HepG2 (cell line): ENCODE measurements around the gene PLCB4. TPM values are rescaled to one million over a fixed set of nuclear protein-coding genes. Genes with fewer than 3 reads are reported as not detected.

Source experiments
- ATAC-seq: fragments of 200-7000 bp; cut with Tn5 transposase; 3 replicates; pipeline ENCODE4 v1.9.1; 2020; ENCODE audit warnings: mild to moderate bottlenecking, moderate library complexity
- BruUV-seq: library from RNA; stranded (reverse); fragments of 400-500 nt; replicated peaks from 2 replicates; lab custom pipeline; 2021; lab: Mats Ljungman, UMichigan
- CTCF ChIA-PET: fragments of 300-600 bp; formaldehyde crosslinking; extraction: SDS; loops from one replicate; lab custom pipeline; 2021; ENCODE audit warnings: low total read pairs, inconsistent platforms, low intra/inter-chr PET ratio; lab: Yijun Ruan, JAX
- POLR2A ChIA-PET: fragments of 350-600 bp; sonication (Branson Sonifier 250); formaldehyde crosslinking; loops from one replicate; lab custom pipeline; 2020; ENCODE audit warnings: antibody characterized with exemption, inconsistent platforms; lab: Yijun Ruan, JAX
- DNase-seq: peaks from one replicate; pipeline ENCODE4 v3.0.0-alpha.2; 2015; ENCODE audit warnings: low spot score
- FAIRE-seq: peaks from 3 replicates; lab custom pipeline; 2011; peaks lifted over from hg19 to GRCh38; lab: Jason Lieb, UNC
- H2AFZ ChIP-seq: one replicate; pipeline ENCODE4 v1.6.1; 2011; ENCODE audit warnings: low read length, inconsistent platforms
- H3K27ac ChIP-seq: fragments of 300-600 bp; 3 replicates; pipeline ENCODE4 v1.8.0; 2011; ENCODE audit warnings: mixed run types, mild to moderate bottlenecking, mixed read lengths, low read length, inconsistent platforms; ENCODE audit not compliant: insufficient read depth; ENCODE audit errors: extremely low read length
- H3K27me3 ChIP-seq, 2 experiments: fragments of 200-600 bp in 1 of 2; 2 replicates in 1 of 2; 3 replicates in 1 of 2; pipeline versions ENCODE4 v1.6.0 to v1.8.0; 2011; ENCODE audit warnings: low read length in 2 of 2, mild to moderate bottlenecking in 2 of 2, moderate library complexity in 2 of 2, inconsistent platforms in 1 of 2; ENCODE audit not compliant: insufficient read depth in 2 of 2, control insufficient read depth in 1 of 2
- H3K36me3 ChIP-seq, 2 experiments: fragments of 200-600 bp in 1 of 2; replicated peaks in 1 of 2; 2 replicates in 1 of 2; 3 replicates in 1 of 2; pipeline versions ENCODE4 v1.5.1 to v1.8.0; 2011; ENCODE audit warnings: low read length in 2 of 2, inconsistent platforms in 1 of 2; ENCODE audit not compliant: insufficient read depth in 2 of 2, control insufficient read depth in 1 of 2
- H3K4me1 ChIP-seq: 2 replicates; pipeline ENCODE4 v1.5.1; 2012; ENCODE audit warnings: low read length, inconsistent platforms; ENCODE audit not compliant: insufficient read depth
- H3K4me2 ChIP-seq: 2 replicates; pipeline ENCODE4 v1.6.0; 2011; ENCODE audit warnings: low read depth, low read length, inconsistent platforms
- H3K4me3 ChIP-seq, 3 experiments: fragments of 200-600 bp in 1 of 3; sonication (generic), shearing (Covaris generic) in 1 of 3; replicated peaks in 1 of 3; 2 replicates each; pipeline ENCODE4 v1.5.1; 2011 to 2016; ENCODE audit warnings: low read length in 3 of 3, inconsistent platforms in 2 of 3, low read depth in 2 of 3, mild to moderate bottlenecking in 2 of 3, control low read depth in 1 of 3, mixed read lengths in 1 of 3; ENCODE audit not compliant: insufficient read depth in 1 of 3
- H3K79me2 ChIP-seq: one replicate; pipeline ENCODE4 v1.6.1; 2011; ENCODE audit warnings: low read length, inconsistent platforms; ENCODE audit not compliant: insufficient read depth
- H3K9ac ChIP-seq: 2 replicates; pipeline ENCODE4 v1.6.0; 2011; ENCODE audit warnings: mild to moderate bottlenecking, low read depth, low read length, inconsistent platforms; ENCODE audit not compliant: insufficient read depth
- H3K9me3 ChIP-seq: 2 replicates; pipeline ENCODE4 v1.5.1; 2012; ENCODE audit warnings: mild to moderate bottlenecking, low read length
- H4K20me1 ChIP-seq: 2 replicates; pipeline ENCODE4 v1.6.0; 2011; ENCODE audit warnings: inconsistent platforms, mild to moderate bottlenecking, low read length, moderate library complexity; ENCODE audit not compliant: insufficient read depth
- ATF7-NPFF ChIP-seq: sonication (generic); formaldehyde crosslinking; IDR thresholded peaks from 2 replicates; pipeline ENCODE4 v1.8.1; 2023; ENCODE audit warnings: mild to moderate bottlenecking, low read depth, missing genetic modification reagents, moderate library complexity
- BHLHE40 ChIP-seq: IDR thresholded peaks from 2 replicates; pipeline ENCODE4 v1.6.1; 2011; ENCODE audit warnings: low read length, improper control_type of control experiment
- BRF2 ChIP-seq: sonication (generic); formaldehyde crosslinking; IDR thresholded peaks from 2 replicates; pipeline ENCODE4 v1.8.1; 2022; ENCODE audit warnings: mild to moderate bottlenecking, missing genetic modification reagents
- CTCF ChIP-seq: sonication (generic); formaldehyde crosslinking; IDR thresholded peaks from 2 replicates; pipeline ENCODE4 v1.5.0; 2020; ENCODE audit warnings: mild to moderate bottlenecking, missing genetic modification reagents, moderate library complexity
- KAT8 ChIP-seq: IDR thresholded peaks from 2 replicates; pipeline ENCODE4 v1.6.1; 2016; ENCODE audit warnings: missing genetic modification reagents, missing compliant biosample characterization
- KLF11 ChIP-seq: IDR thresholded peaks from 2 replicates; pipeline ENCODE4 v1.6.1; 2016; ENCODE audit warnings: missing compliant biosample characterization
- MBD4 ChIP-seq: IDR thresholded peaks from 2 replicates; pipeline ENCODE4 v1.6.1; 2012; ENCODE audit warnings: low read length, inconsistent platforms, borderline replicate concordance
- NFAT5 ChIP-seq: sonication (generic); formaldehyde crosslinking; IDR thresholded peaks from 2 replicates; pipeline ENCODE4 v1.4.0; 2020; ENCODE audit warnings: missing genetic modification reagents
- SMC3 ChIP-seq: IDR thresholded peaks from 2 replicates; pipeline ENCODE4 v1.6.1; 2011; ENCODE audit warnings: low read length, improper control_type of control experiment
- STAG1 ChIP-seq: sonication (generic); formaldehyde crosslinking; IDR thresholded peaks from 2 replicates; pipeline ENCODE4 v1.4.0; 2020; ENCODE audit warnings: missing genetic modification reagents
- TCF7 ChIP-seq: sonication (generic); IDR thresholded peaks from 2 replicates; pipeline ENCODE4 v1.6.1; 2016; ENCODE audit warnings: antibody characterized with exemption, low read depth
- ZNF383 ChIP-seq: sonication (generic); formaldehyde crosslinking; IDR thresholded peaks from 2 replicates; pipeline ENCODE4 v1.4.0; 2020; ENCODE audit warnings: missing genetic modification reagents, mild to moderate bottlenecking, borderline replicate concordance
- ZNF441 ChIP-seq: sonication (generic); formaldehyde crosslinking; IDR thresholded peaks from 2 replicates; pipeline ENCODE4 v1.7.0; 2021; ENCODE audit warnings: missing genetic modification reagents, borderline replicate concordance
- ZNF484 ChIP-seq: sonication (generic); formaldehyde crosslinking; IDR thresholded peaks from 2 replicates; pipeline ENCODE4 v1.5.1; 2020; ENCODE audit warnings: mild to moderate bottlenecking, low read depth, missing genetic modification reagents, borderline replicate concordance
- ZNF598 ChIP-seq: sonication (generic); formaldehyde crosslinking; IDR thresholded peaks from 2 replicates; pipeline ENCODE4 v1.5.1; 2020; ENCODE audit warnings: mild to moderate bottlenecking, missing genetic modification reagents, borderline replicate concordance
- WGBS: methylation state at CpG from one replicate; pipeline ENCODE4 v1.1.6; 2017; ENCODE audit warnings: low lambda C conversion rate; 5-methylcytosine and 5-hydroxymethylcytosine counted together
- in situ Hi-C: cut with HindIII; loops from 2 replicates; pipeline ENCODE4 v1.10.0; 2017; ENCODE audit warnings: low pct_unique_long_range_greater_than_20kb; ENCODE audit not compliant: extremely low pct_ligation_motif_present
- intact Hi-C: fragments of 100-400 bp; cut with micrococcal nuclease; formaldehyde crosslinking; loops from one replicate; pipeline ENCODE4 v1.10.0; 2022; ENCODE audit not compliant: unreplicated experiment
- polyA plus RNA-seq, 8 experiments: library from polyadenylated mRNA; depleted of rRNA in 3 of 8; stranded (reverse) in 7 of 8; unstranded in 1 of 8; fragments of >200 nt; fragmentation: Illumina TruSeq in 4 of 8; extraction: Trizol in 4 of 8; gene quantifications; 2 replicates each; pipeline versions ENCODE4 v1.2.1 to v1.2.3, GENCODE V29; 2011 to 2016; ENCODE audit warnings: low read depth in 4 of 8, missing spikeins in 1 of 8, mixed read lengths in 1 of 8; ENCODE audit not compliant: insufficient read depth in 1 of 8
- total RNA-seq, 5 experiments: library from RNA; depleted of rRNA; stranded (reverse); fragments of >200 nt; fragmentation: Illumina TruSeq; extraction: Trizol; gene quantifications; 2 replicates each; pipeline ENCODE4 v1.2.3, GENCODE V29; 2016; ENCODE audit warnings: low read depth in 1 of 5

Gene PLCB4
- total and polyA plus RNA-seq, 2 of the 13 experiments (the other 11 are each of a cell fraction or from before 2014, with no cell fraction given), result 0.01 TPM; not detected in 1

GRCh38 chr20:9467995-9468394 is 399.1 kb downstream of the PLCB4 start:
- BruUV-seq, result no TSS peak
- FAIRE-seq, result peak; percentile 80
- in situ Hi-C loops (loop anchor here (5.0 kb wide), 1 partner anchor 139 kb away; no protein-coding TSS in a partner anchor), intact Hi-C loops (loop anchor here (1.0 kb wide), 1 partner anchor 142 kb away; no protein-coding TSS in a partner anchor)
- Histone ChIP-seq H2AFZ (no peak overlapping the region), H3K79me2 (no peaks in the 10 kb centered on the region), H3K9ac (no peak overlapping the region), H3K4me3 (no peak overlapping the region), H3K9me3 (no peaks in the 10 kb centered on the region), H4K20me1 (no peaks in the 10 kb centered on the region), H3K4me1 (no peaks in the 10 kb centered on the region), H3K27me3 (no peaks in the 10 kb centered on the region; a peak in 1 of 5 replicates), H3K36me3 (no peaks in the 10 kb centered on the region), H3K27ac (no peak overlapping the region), H3K4me2 (no peak overlapping the region)
- CTCF ChIA-PET, result interaction anchor here (1.6 kb wide), 1 partner anchor 142 kb away, joined by 6 read pairs; no protein-coding TSS in a partner anchor
- POLR2A ChIA-PET, result no interaction called here
- peak; percentile 11 for DNase-seq
- WGBS, result 1% methylated on average over 3 of the region's 3 CpGs
- 0 out of 2 replicates have a peak, but pooled peaks have one; percentile 30 for TF ChIP-seq SMC3
- TF ChIP-seq TCF7, result no peak
- no peak for TF ChIP-seq ZNF383 (CRISPR knock-in tag)
- no peak for TF ChIP-seq ATF7-NPFF (CRISPR knock-in tag)
- no peak for TF ChIP-seq KLF11 (CRISPR knock-in tag)
- TF ChIP-seq ZNF441 (CRISPR knock-in tag), result no peak
- peak; percentile 51 for TF ChIP-seq CTCF (CRISPR knock-in tag)
- TF ChIP-seq ZNF598 (CRISPR knock-in tag), result no peak
- peak; percentile 51 for TF ChIP-seq STAG1 (CRISPR knock-in tag)
- no peak for TF ChIP-seq ZNF484 (CRISPR knock-in tag)
- no peak for TF ChIP-seq BHLHE40
- TF ChIP-seq KAT8 (CRISPR knock-in tag), result no peak
- TF ChIP-seq BRF2, result no peak
- TF ChIP-seq NFAT5 (CRISPR knock-in tag), result no peak
- no peak for TF ChIP-seq MBD4
- peak; percentile 79 for ATAC-seq
